Effector memory CD4-positive, alpha-beta T cell (primary cell): ENCODE measurements around the gene MASP1.

ENCODE experiments used
- DNase-seq, 3 donors: peaks; one replicate each; pipeline ENCODE4 v3.0.0-alpha.2; 2020
- H3K27ac ChIP-seq: 2 replicates; pipeline ENCODE4 v1.7.0; 2013; ENCODE audit warnings: mild to moderate bottlenecking, low read length, moderate library complexity; ENCODE audit not compliant: insufficient read depth, poor library complexity, severe bottlenecking
- H3K27me3 ChIP-seq: replicated peaks from 2 replicates; pipeline ENCODE4 v1.7.0; 2013; ENCODE audit warnings: mild to moderate bottlenecking, low read length; ENCODE audit not compliant: insufficient read depth, control insufficient read depth, poor library complexity, severe bottlenecking
- H3K36me3 ChIP-seq: 2 replicates; pipeline ENCODE4 v1.7.0; 2013; ENCODE audit warnings: mild to moderate bottlenecking, low read length, moderate library complexity; ENCODE audit not compliant: control insufficient read depth, insufficient read depth
- H3K4me1 ChIP-seq: 2 replicates; pipeline ENCODE4 v1.7.0; 2013; ENCODE audit warnings: low read length, mild to moderate bottlenecking; ENCODE audit not compliant: control insufficient read depth, insufficient read depth, poor library complexity, severe bottlenecking
- H3K4me3 ChIP-seq: 2 replicates; pipeline ENCODE4 v1.7.0; 2013; ENCODE audit warnings: low read length, low read depth, mild to moderate bottlenecking; ENCODE audit not compliant: insufficient read depth, poor library complexity, severe bottlenecking
- H3K9me3 ChIP-seq: 2 replicates; pipeline ENCODE4 v1.7.0; 2013; ENCODE audit warnings: mild to moderate bottlenecking, low read length, moderate library complexity; ENCODE audit not compliant: control insufficient read depth

MASP1 gene

DNA sequence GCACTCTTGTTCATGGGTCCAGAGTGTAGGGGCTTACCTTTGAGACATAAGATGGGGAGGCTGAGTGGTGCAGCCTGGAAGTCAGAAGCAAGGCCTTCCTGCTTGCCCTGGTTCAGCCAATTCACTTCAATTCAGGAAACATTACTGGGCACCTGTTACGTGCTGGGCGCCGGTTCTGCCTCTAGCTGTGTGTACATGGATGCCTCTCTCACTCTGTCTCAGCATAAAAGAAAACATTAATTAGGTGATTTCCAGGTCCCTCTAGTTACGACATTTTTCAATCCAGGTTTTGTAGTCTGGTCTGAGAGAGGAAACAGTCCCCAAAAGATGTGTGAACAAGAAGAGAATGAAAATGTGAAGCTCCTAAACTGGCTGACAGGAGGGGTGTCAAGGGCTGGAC, 93.0 kb downstream of the MASP1 start:
- no peak for DNase-seq
- Histone ChIP-seq H3K9me3 (no peaks in the 10 kb centered on the region), H3K4me3 (no peak overlapping the region), H3K36me3 (no peaks in the 10 kb centered on the region), H3K27ac (no peak overlapping the region), H3K4me1 (no peaks in the 10 kb centered on the region), H3K27me3 (no peaks in the 10 kb centered on the region)

DNA sequence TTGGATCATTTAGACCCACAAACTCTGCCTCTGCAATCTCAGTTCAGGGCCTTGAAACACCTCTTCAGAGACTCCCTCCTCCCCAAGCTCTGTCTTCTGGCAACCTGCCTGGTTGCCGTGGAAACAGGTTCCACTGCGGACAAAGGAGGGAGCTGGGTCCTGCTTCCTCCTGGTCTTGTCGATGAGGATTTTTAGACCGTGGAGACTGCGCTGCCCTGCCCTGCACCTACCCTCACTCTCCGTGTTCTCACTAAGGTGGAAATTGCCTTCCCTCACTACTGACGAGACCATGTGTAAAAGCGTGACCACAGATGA, 94.2 kb downstream of the MASP1 start, which contains the start of gene RTP1:
TSS of gene RTP1 (plus strand) at position 152 of the 315 bp plus-strand sequence. CDS start at position 182, 30 bp downstream.
- H3K4me3 ChIP-seq = no peak within 1 kb of the TSS
- DNase-seq = no peak
- no peak within 1 kb of the TSS for H3K27ac ChIP-seq
- H3K27me3 ChIP-seq = no peaks in the 10 kb centered on the region
- H3K4me1 ChIP-seq = no peaks in the 10 kb centered on the region
- no peaks in the 10 kb centered on the region for H3K36me3 ChIP-seq
- H3K9me3 ChIP-seq = no peaks in the 10 kb centered on the region

DNA sequence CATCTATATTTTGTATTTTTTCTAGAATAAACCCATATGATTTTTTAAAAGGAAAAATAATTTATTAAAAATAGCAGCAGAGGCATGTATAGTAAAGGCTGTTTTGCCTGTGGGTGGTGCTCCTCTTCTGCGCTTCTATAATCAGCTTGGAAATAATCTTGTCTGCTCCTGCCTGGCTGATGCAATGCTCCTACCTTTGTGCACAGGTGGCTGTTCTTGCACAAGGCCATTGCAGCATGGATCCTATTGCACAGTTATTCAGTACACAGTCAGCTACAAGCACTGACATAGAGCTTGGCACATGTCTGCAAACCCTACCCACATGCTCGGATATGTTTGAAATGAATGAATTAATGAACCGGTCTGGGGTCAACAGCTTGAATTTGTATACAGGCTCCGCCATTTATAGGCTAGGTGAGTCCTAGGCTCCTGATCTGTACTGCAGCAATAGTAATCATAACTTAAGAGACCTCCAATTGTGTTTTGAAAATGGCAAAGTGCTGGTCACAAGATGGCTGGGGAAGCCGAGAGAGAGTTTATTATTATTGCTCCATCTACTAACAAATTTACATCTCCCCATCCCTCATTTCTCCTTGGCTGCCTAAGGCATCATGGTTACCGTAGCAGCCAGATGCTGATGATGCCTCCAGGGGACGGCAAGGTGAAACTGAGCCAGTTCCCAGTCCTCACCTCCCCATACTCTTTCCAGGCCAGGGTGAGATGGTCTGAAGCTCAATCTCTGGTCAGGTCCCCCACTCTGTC, 94.8 kb downstream of the MASP1 start:
- Histone ChIP-seq H3K36me3 (no peaks in the 10 kb centered on the region), H3K27ac (no peak overlapping the region), H3K4me3 (no peak overlapping the region), H3K27me3 (no peaks in the 10 kb centered on the region), H3K9me3 (no peaks in the 10 kb centered on the region), H3K4me1 (no peaks in the 10 kb centered on the region)
- DNase-seq = no peak

DNA sequence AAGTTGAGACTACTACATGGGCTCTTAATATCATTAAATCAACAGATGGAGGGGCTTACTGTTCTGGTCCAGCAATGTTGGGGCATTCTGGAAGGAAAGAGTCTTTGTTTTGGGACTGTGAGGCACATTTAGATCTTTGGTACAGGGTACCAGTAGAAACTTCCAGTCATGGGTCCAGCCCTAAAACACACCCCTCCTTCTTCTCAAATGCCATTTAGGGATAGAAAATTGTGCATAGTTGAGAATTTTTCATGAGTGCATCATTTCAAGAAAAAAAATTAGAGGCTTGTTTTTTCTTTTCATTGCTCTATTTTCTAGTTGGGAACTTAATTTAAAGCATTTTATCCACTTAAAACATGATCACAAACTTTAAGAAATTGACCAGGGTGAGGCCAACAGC, 98.4 kb downstream of the MASP1 start:
- H3K36me3 ChIP-seq = no peaks in the 10 kb centered on the region
- H3K27ac ChIP-seq = no peak overlapping the region
- H3K27me3 ChIP-seq = no peaks in the 10 kb centered on the region
- H3K4me1 ChIP-seq = no peaks in the 10 kb centered on the region
- no peak for DNase-seq
- no peaks in the 10 kb centered on the region for H3K9me3 ChIP-seq
- no peak overlapping the region for H3K4me3 ChIP-seq

DNA sequence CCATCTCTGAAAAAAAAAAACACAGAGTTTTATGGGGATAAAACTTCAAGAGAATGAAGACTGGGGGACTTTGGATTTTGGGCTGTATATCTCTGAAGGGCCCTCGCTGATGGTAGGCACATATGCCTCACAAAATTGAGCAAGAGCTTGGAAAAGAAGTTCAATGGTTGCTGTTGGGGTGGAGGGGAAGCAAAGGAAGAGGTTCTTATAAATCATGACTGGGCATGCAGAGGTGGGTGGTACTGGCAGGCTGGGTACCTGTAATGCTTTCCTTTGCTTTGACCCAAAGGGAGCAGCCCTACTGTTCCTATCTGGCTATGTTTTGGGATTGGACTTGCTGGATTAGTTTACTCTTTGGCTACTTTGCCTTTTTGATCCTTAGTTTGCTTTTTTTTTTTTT, 100.3 kb downstream of the MASP1 start:
- Histone ChIP-seq H3K27ac (no peak overlapping the region), H3K9me3 (no peaks in the 10 kb centered on the region), H3K4me3 (no peak overlapping the region), H3K27me3 (no peaks in the 10 kb centered on the region), H3K4me1 (no peaks in the 10 kb centered on the region), H3K36me3 (no peaks in the 10 kb centered on the region)
- DNase-seq = no peak

DNA sequence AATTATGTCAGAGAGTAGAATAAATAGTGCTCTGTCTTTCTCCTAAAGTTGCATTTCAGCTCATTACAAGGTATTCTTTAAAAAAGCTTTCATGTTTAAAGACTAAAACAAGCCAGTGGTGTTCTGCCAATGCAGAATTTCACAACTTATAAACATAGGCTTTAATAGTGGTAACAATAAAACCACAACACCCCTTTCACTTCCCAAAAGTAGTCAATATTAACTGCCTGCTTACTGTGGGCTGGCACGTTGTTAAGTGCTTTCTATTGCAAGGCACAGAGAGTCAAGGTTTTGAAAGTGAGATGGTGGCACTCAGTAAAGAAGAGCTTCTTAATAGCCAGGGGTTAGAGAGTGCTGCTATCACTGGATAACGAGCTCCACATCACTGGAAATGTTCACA, 102.6 kb downstream of the MASP1 start:
- Histone ChIP-seq H3K9me3 (no peaks in the 10 kb centered on the region), H3K4me1 (no peaks in the 10 kb centered on the region)
- no peak for DNase-seq

DNA sequence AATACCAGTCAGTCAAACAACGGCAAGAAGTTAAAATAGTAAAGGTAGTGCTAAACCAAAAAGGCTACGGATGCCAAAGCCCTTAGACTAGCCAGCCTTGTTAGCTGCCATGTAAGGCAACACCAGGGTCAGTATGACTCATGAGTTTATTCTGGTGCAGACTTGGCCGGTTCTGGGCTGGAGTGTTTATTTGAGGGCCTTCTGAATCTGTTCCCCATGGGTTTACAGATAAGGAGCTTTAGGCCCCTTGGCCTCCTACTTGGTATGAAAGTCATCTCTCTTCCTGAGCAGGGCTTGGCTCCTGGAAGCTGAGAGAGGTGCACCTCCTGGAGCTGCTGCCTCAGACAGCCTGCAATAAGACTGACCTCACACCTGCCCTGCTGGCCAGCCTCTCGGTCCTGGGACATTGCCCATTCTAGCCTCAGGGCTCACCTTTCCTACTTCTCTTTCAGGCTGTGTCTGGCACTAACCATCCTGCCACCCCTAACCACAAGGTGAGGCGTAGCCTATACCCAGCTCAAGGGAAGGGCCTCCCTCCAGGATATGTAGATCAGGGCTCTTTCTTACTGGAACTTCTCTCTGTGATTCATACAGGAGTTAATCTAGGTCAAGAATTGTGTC, 104.6 kb downstream of the MASP1 start:
- H3K36me3 ChIP-seq = no peaks in the 10 kb centered on the region
- H3K27me3 ChIP-seq = no peaks in the 10 kb centered on the region
- no peak overlapping the region for H3K4me3 ChIP-seq
- no peak for DNase-seq
- no peaks in the 10 kb centered on the region for H3K4me1 ChIP-seq
- H3K27ac ChIP-seq = no peak overlapping the region
- H3K9me3 ChIP-seq = no peaks in the 10 kb centered on the region

More for the DNA sequence above, 102.6 kb downstream of the MASP1 start:
- no peak overlapping the region for H3K27ac ChIP-seq
- H3K4me3 ChIP-seq = no peak overlapping the region
- H3K36me3 ChIP-seq = no peaks in the 10 kb centered on the region
- no peaks in the 10 kb centered on the region for H3K27me3 ChIP-seq

DNA sequence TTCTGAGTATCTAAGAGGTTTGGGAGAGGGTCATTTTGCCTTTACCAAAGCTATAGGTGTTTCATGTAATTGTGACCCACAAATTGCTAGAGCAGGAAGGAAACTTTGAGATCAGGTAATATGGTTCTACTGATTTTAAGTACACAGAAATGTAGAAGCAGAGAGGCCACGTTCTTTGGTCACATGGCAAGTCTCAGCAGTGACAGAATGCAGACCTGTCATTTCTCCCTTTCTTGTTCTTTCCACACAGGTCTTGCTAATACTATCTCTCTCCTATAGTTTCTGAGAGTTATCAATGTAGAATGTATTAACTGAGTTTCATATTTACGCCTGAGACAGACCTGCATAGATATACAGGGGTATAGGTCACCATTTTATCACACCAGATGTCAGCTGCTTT, 105.2 kb downstream of the MASP1 start:
- Histone ChIP-seq H3K4me3 (no peak overlapping the region), H3K4me1 (no peaks in the 10 kb centered on the region), H3K27me3 (no peaks in the 10 kb centered on the region), H3K27ac (no peak overlapping the region), H3K36me3 (no peaks in the 10 kb centered on the region), H3K9me3 (no peaks in the 10 kb centered on the region)
- DNase-seq = no peak

DNA sequence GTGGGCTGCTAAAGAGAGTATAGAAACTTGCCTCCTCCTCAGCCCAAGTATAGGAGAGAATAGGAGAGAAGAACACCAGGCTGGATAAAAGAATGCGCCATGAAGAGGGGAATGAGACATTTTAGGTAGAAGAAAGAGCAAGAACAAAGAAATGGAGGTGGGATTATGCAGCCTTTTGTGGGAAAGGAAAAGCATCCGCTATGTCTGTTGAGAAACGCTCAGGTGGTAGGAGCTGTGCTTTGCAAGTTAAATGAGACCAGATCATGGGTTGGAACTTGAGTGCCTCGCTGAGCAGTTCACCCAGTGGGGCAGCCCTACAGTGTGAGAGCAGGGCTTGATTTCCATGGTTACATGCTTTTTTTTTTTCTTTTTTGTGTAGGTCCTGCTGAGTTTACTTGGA, 105.8 kb downstream of the MASP1 start:
- H3K36me3 ChIP-seq = no peaks in the 10 kb centered on the region
- H3K27me3 ChIP-seq = no peaks in the 10 kb centered on the region
- no peak overlapping the region for H3K27ac ChIP-seq
- no peak overlapping the region for H3K4me3 ChIP-seq
- H3K4me1 ChIP-seq = no peaks in the 10 kb centered on the region
- H3K9me3 ChIP-seq = no peaks in the 10 kb centered on the region
- no peak for DNase-seq
